K562 (cell line): ENCODE measurements around the gene CORIN. TPM values are rescaled to one million over a fixed set of nuclear protein-coding genes. Genes with fewer than 3 reads are reported as not detected.

Experiments
- ATAC-seq: fragments of 200-7000 bp; cut with Tn5 transposase; 3 replicates; pipeline ENCODE4 v1.9.1; 2020; ENCODE audit warnings: moderate library complexity
- BruUV-seq: library from RNA; stranded (reverse); fragments of 400-500 nt; replicated peaks from 2 replicates; lab custom pipeline; 2021; lab: Mats Ljungman, UMichigan
- CTCF ChIA-PET: fragments of 300-600 bp; formaldehyde crosslinking; extraction: SDS; loops from one replicate; lab custom pipeline; 2021; ENCODE audit warnings: low intra/inter-chr PET ratio; lab: Yijun Ruan, JAX
- POLR2A ChIA-PET: fragments of 300-600, 350-650 bp; sonication (Branson Sonifier 250); formaldehyde crosslinking; extraction: SDS; loops from one replicate; lab custom pipeline; 2021; ENCODE audit warnings: antibody characterized with exemption, inconsistent platforms; lab: Yijun Ruan, JAX
- DNase-seq, 4 experiments: peaks; one replicate each; pipeline versions ENCODE4 v3.0.0 to v3.0.0-alpha.2; 2011 to 2018; ENCODE audit warnings: low spot score in 3 of 4, mixed read lengths in 3 of 4; ENCODE audit errors: extremely low read depth in 1 of 4
- FAIRE-seq: peaks from 2 replicates; lab custom pipeline; 2011; peaks lifted over from hg19 to GRCh38; lab: Jason Lieb, UNC
- H2AFZ ChIP-seq: 2 replicates; pipeline ENCODE4 v1.6.0; 2011; ENCODE audit warnings: low read depth, low read length, control low read depth, inconsistent platforms
- H3K27ac ChIP-seq: fragments of 200-600 bp; 3 replicates; pipeline ENCODE4 v1.8.0; 2011; ENCODE audit warnings: low read depth, mild to moderate bottlenecking, control low read depth, inconsistent platforms, low read length, moderate library complexity, mixed read lengths; ENCODE audit errors: extremely low read depth
- H3K27me3 ChIP-seq, 2 experiments: fragments of 300-600 bp in 1 of 2; 2 replicates in 1 of 2; 3 replicates in 1 of 2; pipeline versions ENCODE4 v1.6.0 to v1.8.0; 2011; ENCODE audit warnings: inconsistent platforms in 2 of 2, low read length in 2 of 2, mild to moderate bottlenecking in 1 of 2, mixed read lengths in 1 of 2, moderate library complexity in 1 of 2; ENCODE audit not compliant: control insufficient read depth in 2 of 2, insufficient read depth in 2 of 2
- H3K36me3 ChIP-seq: fragments of 300-600 bp; 3 replicates; pipeline ENCODE4 v1.8.0; 2011; ENCODE audit warnings: mild to moderate bottlenecking, low read length, inconsistent platforms; ENCODE audit not compliant: control insufficient read depth, insufficient read depth
- H3K4me1 ChIP-seq, 2 experiments: fragments of 200-600 bp in 1 of 2; replicated peaks in 1 of 2; 2 replicates in 1 of 2; 3 replicates in 1 of 2; pipeline versions ENCODE4 v1.5.1 to v1.8.0; 2011; ENCODE audit warnings: inconsistent platforms in 2 of 2, low read length in 2 of 2, mild to moderate bottlenecking in 1 of 2, mixed read lengths in 1 of 2, moderate library complexity in 1 of 2; ENCODE audit not compliant: control insufficient read depth in 2 of 2, insufficient read depth in 2 of 2
- H3K4me2 ChIP-seq: 2 replicates; pipeline ENCODE4 v1.6.1; 2011; ENCODE audit warnings: low read length, control low read depth, inconsistent platforms, mixed read lengths; ENCODE audit not compliant: insufficient read depth
- H3K4me3 ChIP-seq: fragments of 200-600 bp; sonication (generic), shearing (Covaris generic); 2 replicates; pipeline ENCODE4 v1.5.1; 2016; ENCODE audit warnings: control low read depth, inconsistent platforms
- H3K79me2 ChIP-seq: fragments of 200-600 bp; 3 replicates; pipeline ENCODE4 v1.8.0; 2011; ENCODE audit warnings: low read length, inconsistent platforms; ENCODE audit not compliant: control insufficient read depth, insufficient read depth
- H3K9ac ChIP-seq, 2 experiments: 2 replicates each; pipeline versions ENCODE4 v1.6.0 to v1.6.1; 2011; ENCODE audit warnings: low read depth in 2 of 2, low read length in 2 of 2, control low read depth in 1 of 2, inconsistent platforms in 1 of 2, mild to moderate bottlenecking in 1 of 2, mixed read lengths in 1 of 2; ENCODE audit not compliant: insufficient read depth in 1 of 2
- H3K9me1 ChIP-seq: one replicate; pipeline ENCODE4 v1.6.0; 2011; ENCODE audit warnings: inconsistent platforms, mild to moderate bottlenecking, low read length, moderate library complexity; ENCODE audit not compliant: control insufficient read depth, insufficient read depth
- H3K9me3 ChIP-seq: replicated peaks from 2 replicates; pipeline ENCODE4 v1.5.1; 2011; ENCODE audit warnings: low read depth, low read length, inconsistent platforms; ENCODE audit not compliant: control insufficient read depth, insufficient read depth
- H4K20me1 ChIP-seq: replicated peaks from 2 replicates; pipeline ENCODE4 v1.6.1; 2011; ENCODE audit warnings: low read length, inconsistent platforms, mixed read lengths; ENCODE audit not compliant: control insufficient read depth, insufficient read depth
- ADNP ChIP-seq: fragments of 200-800 bp; sonication (Bioruptor generic); IDR thresholded peaks from 2 replicates; pipeline ENCODE4 v1.6.1; 2016; ENCODE audit warnings: missing genetic modification characterization, missing compliant biosample characterization
- CEBPG ChIP-seq, 3 experiments: fragments of 200-800 bp in 1 of 3; sonication (Bioruptor generic) in 1 of 3; sonication (generic) in 1 of 3; formaldehyde crosslinking in 1 of 3; IDR thresholded peaks in 2 of 3; conservative IDR thresholded peaks in 1 of 3; 2 replicates each; pipeline versions ENCODE4 v1.6.1 to v1.8.0; 2016 to 2022; ENCODE audit warnings: missing compliant biosample characterization in 2 of 3, missing genetic modification characterization in 2 of 3, mild to moderate bottlenecking in 1 of 3, missing genetic modification reagents in 1 of 3
- MEF2A ChIP-seq: IDR thresholded peaks from 2 replicates; pipeline ENCODE4 v1.6.1; 2011; ENCODE audit warnings: low read depth, mild to moderate bottlenecking, low read length, moderate library complexity; ENCODE audit not compliant: control insufficient read depth
- POLR2B ChIP-seq: fragments of 450-650 bp; IDR thresholded peaks from 2 replicates; pipeline ENCODE4 v1.6.1; 2018; ENCODE audit warnings: low read depth; ENCODE audit not compliant: partially characterized antibody
- TAF9B ChIP-seq: fragments of 450-650 bp; IDR thresholded peaks from 2 replicates; pipeline ENCODE4 v1.6.1; 2018; ENCODE audit warnings: mild to moderate bottlenecking; ENCODE audit not compliant: partially characterized antibody
- THRA ChIP-seq: fragments of 450-650 bp; IDR thresholded peaks from 2 replicates; pipeline ENCODE4 v1.6.1; 2017; ENCODE audit warnings: mild to moderate bottlenecking, moderate library complexity
- ZBTB17 ChIP-seq: fragments of 450-650 bp; formaldehyde crosslinking; IDR thresholded peaks from 2 replicates; pipeline ENCODE4 v1.4.0; 2020; ENCODE audit warnings: mild to moderate bottlenecking
- ZFP30 ChIP-seq: fragments of 250-450 bp; sonication (Bioruptor Pico); IDR thresholded peaks from 2 replicates; pipeline ENCODE4 v1.8.0; 2022; ENCODE audit warnings: moderate library complexity, mild to moderate bottlenecking, inconsistent platforms, borderline replicate concordance
- WGBS: fragments of 100-300 bp; shearing (Covaris generic); methylation state at CpG from one replicate; pipeline ENCODE4 v1.1.6; 2016; ENCODE audit warnings: low coverage, mixed read lengths; ENCODE audit not compliant: insufficient coverage; ENCODE audit errors: missing lambda C conversion rate; 5-methylcytosine and 5-hydroxymethylcytosine counted together
- in situ Hi-C: fragments of 300-500 bp; cut with MboI; formaldehyde crosslinking; loops from 4 replicates; pipeline ENCODE4 v1.15.0; 2018; ENCODE audit warnings: inconsistent platforms, mixed read lengths
- intact Hi-C: fragments of 100-400 bp; cut with micrococcal nuclease; formaldehyde crosslinking; loops from 2 replicates; pipeline ENCODE4 v1.14.2; 2022
- polyA plus RNA-seq, 8 experiments: library from polyadenylated mRNA; depleted of rRNA in 4 of 8; stranded (reverse) in 5 of 8; unstranded in 3 of 8; fragments of >200 nt; fragmentation: Nextera tagmentation in 2 of 8; fragmentation: Illumina TruSeq in 1 of 8; extraction: Ambion mirVana in 2 of 8; extraction: Trizol in 1 of 8; gene quantifications; 2 replicates each; pipeline versions ENCODE4 v1.2.1 to v1.2.3, GENCODE V29; 2011 to 2014; ENCODE audit warnings: inconsistent platforms in 1 of 8, missing spikeins in 1 of 8
- total RNA-seq, 7 experiments: library from RNA; depleted of rRNA in 6 of 7; stranded (reverse); fragments of >200 nt in 6 of 7; fragmentation: Illumina TruSeq in 2 of 7; extraction: Trizol in 2 of 7; gene quantifications; 2 replicates each; pipeline versions ENCODE4 v1.2.1 to v1.2.3, GENCODE V29; 2011 to 2021; ENCODE audit warnings: low replicate concordance in 1 of 7

Gene CORIN
- total and polyA plus RNA-seq, 9 of the 15 experiments (the other 6 are each of a cell fraction or from before 2014, with no cell fraction given), result 0.04 to 0.31 (median 0.08) TPM; not detected in 4

DNA sequence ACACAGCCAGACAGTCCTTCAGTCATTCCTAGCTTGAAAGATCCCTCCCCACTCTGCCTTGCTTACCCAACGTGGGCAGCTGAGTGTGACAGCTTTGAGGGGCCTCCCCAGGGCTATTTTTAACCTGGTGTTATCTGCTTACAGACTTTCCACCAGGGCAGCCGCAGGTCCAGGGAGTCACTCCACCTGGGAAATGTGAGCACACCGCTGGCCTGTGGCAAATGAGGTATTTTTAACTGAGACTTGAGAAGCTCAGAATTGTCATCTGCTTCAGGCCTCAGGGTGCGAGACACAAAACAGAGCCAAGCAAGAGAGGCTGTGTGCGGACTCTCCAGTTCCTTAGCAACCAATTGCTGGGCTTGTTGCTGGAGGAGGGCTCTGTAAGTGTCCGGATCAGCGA is 13.0 kb downstream of the CORIN start:
- ATAC-seq (peak; percentile 50; the same call in 2 of the 3 replicates), FAIRE-seq (no peak), DNase-seq (peak in 1 of 4 experiments; percentile 23)
- Histone ChIP-seq H3K9me3 (no peaks in the 10 kb centered on the region), H3K4me1 (no peaks in the 10 kb centered on the region), H3K4me3 (no peak overlapping the region), H3K27me3 (peaks cover 8% of the 10 kb centered on the region in 2 experiments; a peak in 4 of 5 replicates), H3K9me1 (no peaks in the 10 kb centered on the region), H3K4me2 (no peak overlapping the region), H3K27ac (no peak overlapping the region), H3K79me2 (no peaks in the 10 kb centered on the region), H3K9ac (peak overlapping the region in 1 of 2 experiments; percentile 37; a peak in 1 of 4 replicates), H4K20me1 (no peaks in the 10 kb centered on the region), H2AFZ (no peak overlapping the region), H3K36me3 (no peaks in the 10 kb centered on the region)
- intact Hi-C loops, result no loop called here
- BruUV-seq, result no TSS peak
- WGBS, result 4% methylated on average over 7 of the region's 7 CpGs
- CTCF ChIA-PET, result no interaction called here
- TF ChIP-seq POLR2B (no peak), MEF2A (peak; percentile 63; the same call in 1 of the 2 replicates), CEBPG (CRISPR knock-in tag; IDR thresholded peaks at IDR 0.05) (no peak), CEBPG (tag; conservative IDR thresholded peaks at IDR 0.05 in 1 of 2, IDR thresholded peaks at IDR 0.05 in 1 of 2) (no peak), ZFP30 (CRISPR knock-in tag) (no peak), TAF9B (no peak), THRA (no peak), ADNP (tag) (no peak), ZBTB17 (CRISPR knock-in tag) (no peak)
- TF ChIP-seq, all 486 proteins: peak for 1
- POLR2A ChIA-PET, result no interaction called here
- in situ Hi-C loops, result no loop called here
